Measurements from ENCODE around the gene DSC2. TPM values are rescaled to one million over a fixed set of nuclear protein-coding genes. Genes with fewer than 3 reads are reported as not detected.

The DSC2 gene
- total and polyA plus RNA-seq, 2 donors (not counting 1 experiment from before 2014, with no cell fraction given), result 0.01 TPM; not detected in 1

GRCh38 chr18:31100436-31101182, 1.6 kb downstream of the DSC2 start:
- DNase-seq (no peak), ATAC-seq (ENCODE audit: low read depth) (no peak)
- Mint-ChIP-seq H3K27ac (no peak overlapping the region), H3K9me3 (ENCODE audit: insufficient read depth) (no peaks in the 10 kb centered on the region), H3K4me1 (no peaks in the 10 kb centered on the region), H3K27me3 (peaks cover 34% of the 10 kb centered on the region), H3K4me3 (no peak overlapping the region)
- no peak for TF ChIP-seq CTCF (IDR thresholded peaks at IDR 0.05)
- TF ChIP-seq EZH2 (IDR thresholded peaks at IDR 0.05; ENCODE audit: borderline replicate concordance, insufficient read depth, low read depth, low read length, poor library complexity, severe bottlenecking), result no peak
- ChIA-PET POLR2A (no interaction called here), CTCF (no interaction called here)
- intact Hi-C loops (cut with micrococcal nuclease), result no loop called here
- peaks cover 0 to 11% (median 0%) of the 10 kb centered on the region in 3 donors for H3K9me3 ChIP-seq (ENCODE audit: control extremely low read depth in 1 of 3, control insufficient read depth in 2 of 3, insufficient read depth in 1 of 3, low read length in 2 of 3)
- H3K36me3 ChIP-seq (replicated peaks in 1 of 2; ENCODE audit: control extremely low read depth in 1 of 2, control insufficient read depth in 1 of 2, extremely low read depth in 1 of 2, insufficient read depth in 2 of 2, low read length in 1 of 2), result no peaks in the 10 kb centered on the region
- peaks cover 0 to 13% (median 3%) of the 10 kb centered on the region in 4 experiments for H3K27me3 ChIP-seq (replicated peaks in 1 of 4; ENCODE audit: control extremely low read depth in 1 of 4, control insufficient read depth in 3 of 4, insufficient read depth in 4 of 4, low read length in 3 of 4)
- no peak overlapping the region for H3K4me2 ChIP-seq (replicated peaks; ENCODE audit: low read depth, low read length, poor library complexity, severe bottlenecking)
- no peak overlapping the region for H3K27ac ChIP-seq (ENCODE audit: low read length in 2 of 2)
- peak overlapping the region in 1 of 5 experiments; percentile 26 for H3K4me3 ChIP-seq (ENCODE audit: control extremely low read depth in 1 of 5, extremely low read depth in 1 of 5, insufficient read depth in 1 of 5, low read depth in 2 of 5, low read length in 4 of 5)
- WGBS (ENCODE audit: insufficient coverage), result 10% methylated on average over 19 of the region's 23 CpGs
- no peaks in the 10 kb centered on the region for H4K20me1 ChIP-seq (ENCODE audit: control insufficient read depth, insufficient read depth, low read length, poor library complexity, severe bottlenecking)
- H3K9ac ChIP-seq (ENCODE audit: low read length), result no peak overlapping the region
- H2AFZ ChIP-seq (ENCODE audit: insufficient read depth, low read depth, low read length, poor library complexity, severe bottlenecking), result no peak overlapping the region
- H3K79me2 ChIP-seq (ENCODE audit: control insufficient read depth, insufficient read depth, low read length), result no peaks in the 10 kb centered on the region
- no peaks in the 10 kb centered on the region for H3K4me1 ChIP-seq (ENCODE audit: control insufficient read depth in 2 of 2, insufficient read depth in 2 of 2, low read length in 2 of 2)

GRCh38 chr18:31099450-31100230, 2.6 kb downstream of the DSC2 start:
- TF ChIP-seq EZH2 (IDR thresholded peaks at IDR 0.05; ENCODE audit: borderline replicate concordance, insufficient read depth, low read depth, low read length, poor library complexity, severe bottlenecking) (no peak), CTCF (IDR thresholded peaks at IDR 0.05) (no peak)
- H3K9me3 ChIP-seq (ENCODE audit: control extremely low read depth in 1 of 3, control insufficient read depth in 2 of 3, insufficient read depth in 1 of 3, low read length in 2 of 3), result peaks cover 0 to 11% (median 0%) of the 10 kb centered on the region in 3 donors
- Mint-ChIP-seq H3K27me3 (peaks cover 34% of the 10 kb centered on the region), H3K4me1 (no peaks in the 10 kb centered on the region), H3K9me3 (ENCODE audit: insufficient read depth) (no peaks in the 10 kb centered on the region), H3K4me3 (no peak overlapping the region), H3K27ac (no peak overlapping the region)
- H3K27me3 ChIP-seq (replicated peaks in 1 of 4; ENCODE audit: control extremely low read depth in 1 of 4, control insufficient read depth in 3 of 4, insufficient read depth in 4 of 4, low read length in 3 of 4), result peaks cover 0 to 13% (median 3%) of the 10 kb centered on the region in 4 experiments
- H3K4me1 ChIP-seq (ENCODE audit: control insufficient read depth in 2 of 2, insufficient read depth in 2 of 2, low read length in 2 of 2), result no peaks in the 10 kb centered on the region
- no peaks in the 10 kb centered on the region for H3K79me2 ChIP-seq (ENCODE audit: control insufficient read depth, insufficient read depth, low read length)
- H3K36me3 ChIP-seq (replicated peaks in 1 of 2; ENCODE audit: control extremely low read depth in 1 of 2, control insufficient read depth in 1 of 2, extremely low read depth in 1 of 2, insufficient read depth in 2 of 2, low read length in 1 of 2), result no peaks in the 10 kb centered on the region
- DNase-seq (no peak), ATAC-seq (ENCODE audit: low read depth) (no peak)
- H4K20me1 ChIP-seq (ENCODE audit: control insufficient read depth, insufficient read depth, low read length, poor library complexity, severe bottlenecking), result no peaks in the 10 kb centered on the region
- intact Hi-C loops (cut with micrococcal nuclease), result no loop called here
- peak overlapping the region in 1 of 5 experiments; percentile 26 for H3K4me3 ChIP-seq (ENCODE audit: control extremely low read depth in 1 of 5, extremely low read depth in 1 of 5, insufficient read depth in 1 of 5, low read depth in 2 of 5, low read length in 4 of 5)
- CTCF ChIA-PET, result no interaction called here
- no peak overlapping the region for H2AFZ ChIP-seq (ENCODE audit: insufficient read depth, low read depth, low read length, poor library complexity, severe bottlenecking)
- no peak overlapping the region for H3K9ac ChIP-seq (ENCODE audit: low read length)
- WGBS (ENCODE audit: insufficient coverage), result 96% methylated on average over 7 of the region's 10 CpGs
- POLR2A ChIA-PET, result no interaction called here
- no peak overlapping the region for H3K27ac ChIP-seq (ENCODE audit: low read length in 2 of 2)
- no peak overlapping the region for H3K4me2 ChIP-seq (replicated peaks; ENCODE audit: low read depth, low read length, poor library complexity, severe bottlenecking)
